GM23248 (cell line): Measurements from ENCODE around the gene USP48. TPM values are rescaled to one million over a fixed set of nuclear protein-coding genes. Genes with fewer than 3 reads are reported as not detected.

Experiments
- DNase-seq: peaks from one replicate; pipeline ENCODE4 v3.0.0-alpha.2; 2015
- H2AFZ ChIP-seq: fragments of 200-600 bp; sonication (generic); 2 replicates; pipeline ENCODE4 v1.6.1; 2016; ENCODE audit warnings: antibody characterized with exemption
- H3F3A ChIP-seq: fragments of 200-600 bp; sonication (generic); 2 replicates; pipeline ENCODE4 v1.6.1; 2016; ENCODE audit warnings: mild to moderate bottlenecking, antibody characterized with exemption, mixed run types; ENCODE audit not compliant: insufficient read depth
- H3K27ac ChIP-seq: fragments of 200-600 bp; sonication (generic); 2 replicates; pipeline ENCODE4 v1.5.1; 2016; ENCODE audit warnings: mild to moderate bottlenecking
- H3K27me3 ChIP-seq: fragments of 200-600 bp; sonication (generic); replicated peaks from 2 replicates; pipeline ENCODE4 v1.6.1; 2016; ENCODE audit warnings: mild to moderate bottlenecking; ENCODE audit not compliant: insufficient read depth
- H3K36me3 ChIP-seq: fragments of 200-600 bp; sonication (generic); 2 replicates; pipeline ENCODE4 v1.6.1; 2016; ENCODE audit warnings: low read depth, mild to moderate bottlenecking
- H3K4me1 ChIP-seq: fragments of 200-600 bp; sonication (generic); 2 replicates; pipeline ENCODE4 v1.6.1; 2016; ENCODE audit warnings: mild to moderate bottlenecking; ENCODE audit not compliant: insufficient read depth
- H3K4me2 ChIP-seq: fragments of 200-600 bp; sonication (generic); one replicate; pipeline ENCODE4 v1.6.1; 2016; ENCODE audit warnings: mild to moderate bottlenecking; ENCODE audit not compliant: unreplicated experiment
- H3K4me3 ChIP-seq: fragments of 200-600 bp; sonication (generic); 2 replicates; pipeline ENCODE4 v1.5.1; 2016; ENCODE audit warnings: mild to moderate bottlenecking
- H3K79me2 ChIP-seq: fragments of 200-600 bp; sonication (generic); 2 replicates; pipeline ENCODE4 v1.6.1; 2016; ENCODE audit warnings: mild to moderate bottlenecking; ENCODE audit not compliant: insufficient read depth
- H3K9ac ChIP-seq: fragments of 200-600 bp; sonication (generic); 2 replicates; pipeline ENCODE4 v1.6.1; 2016; ENCODE audit warnings: mild to moderate bottlenecking
- H3K9me2 ChIP-seq: fragments of 200-600 bp; sonication (generic); 2 replicates; pipeline ENCODE4 v1.6.1; 2016; ENCODE audit warnings: mixed run types, mild to moderate bottlenecking, moderate library complexity; ENCODE audit not compliant: insufficient read depth
- H3K9me3 ChIP-seq: fragments of 200-600 bp; sonication (generic); one replicate; pipeline ENCODE4 v1.6.1; 2017; ENCODE audit warnings: low read depth
- H4K20me1 ChIP-seq: fragments of 200-600 bp; sonication (generic); 2 replicates; pipeline ENCODE4 v1.6.0; 2016; ENCODE audit not compliant: insufficient read depth
- EZH2 ChIP-seq: fragments of 200-600 bp; sonication (generic); IDR thresholded peaks from 2 replicates; pipeline ENCODE4 v1.6.1; 2018; ENCODE audit warnings: antibody characterized with exemption, mild to moderate bottlenecking; ENCODE audit not compliant: insufficient read depth, poor library complexity, severe bottlenecking
- EZH2phosphoT487 ChIP-seq: fragments of 200-600 bp; sonication (generic); IDR thresholded peaks from 2 replicates; pipeline ENCODE4 v1.6.1; 2018; ENCODE audit warnings: antibody characterized with exemption, moderate library complexity, mild to moderate bottlenecking, low read depth; ENCODE audit not compliant: insufficient read depth
- WGBS, 2 experiments: methylation state at CpG; one replicate each; pipeline ENCODE4 v1.1.6; 2015 to 2017; ENCODE audit warnings: low lambda C conversion rate in 2 of 2, low coverage in 1 of 2; ENCODE audit errors: missing lambda C conversion rate in 2 of 2; 5-methylcytosine and 5-hydroxymethylcytosine counted together
- in situ Hi-C: fragments of 300-500 bp; cut with MboI; formaldehyde crosslinking; loops from 2 replicates; pipeline ENCODE4 v1.15.0; 2020
- polyA plus RNA-seq: library from polyadenylated mRNA; unstranded; fragments of >200 nt; fragmentation: Nextera tagmentation; extraction: Ambion mirVana; gene quantifications from 2 replicates; pipeline ENCODE4 v1.2.1, GENCODE V29; 2016
- total RNA-seq: library from RNA; depleted of rRNA; stranded (reverse); fragments of >200 nt; shearing (Covaris generic); gene quantifications from 2 replicates; pipeline ENCODE4 v1.2.3, GENCODE V29; 2014

The USP48 gene
- total and polyA plus RNA-seq, 2 experiments from 2014 or later, result 34.3 to 60.4 TPM

DNA sequence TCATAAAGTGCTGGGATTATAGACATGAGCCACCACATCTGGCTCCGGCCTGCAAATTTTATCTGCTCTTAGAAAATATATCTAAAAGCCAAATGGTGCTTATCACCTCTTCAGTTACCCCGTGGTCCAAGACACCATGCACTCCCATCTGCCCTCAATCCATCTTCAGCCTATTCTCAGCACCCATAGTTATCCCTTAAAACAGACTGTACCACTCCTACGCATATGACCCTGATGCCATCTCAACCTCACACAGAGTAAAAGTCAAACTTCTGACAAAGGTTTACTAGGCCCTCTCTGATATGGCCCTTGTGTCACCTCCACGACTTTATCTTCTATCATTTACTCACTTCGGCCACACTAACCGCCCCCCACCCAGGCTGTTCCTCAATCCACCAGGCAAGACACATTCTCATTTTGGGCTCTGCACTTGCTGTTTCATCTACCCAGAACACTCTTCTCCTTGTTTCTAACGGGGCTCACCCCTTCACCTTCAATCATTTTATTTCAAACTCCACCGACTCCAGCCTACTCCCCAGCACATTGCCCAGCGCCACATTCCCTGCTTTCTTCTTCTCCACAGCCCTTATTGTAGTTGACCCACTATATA is 33.0 kb downstream of the USP48 start:
- Histone ChIP-seq H3K4me1 (no peaks in the 10 kb centered on the region), H3K27me3 (no peaks in the 10 kb centered on the region), H3K9me2 (no peaks in the 10 kb centered on the region), H3K9ac (no peak overlapping the region), H3K27ac (no peak overlapping the region), H3K79me2 (peaks cover 56% of the 10 kb centered on the region), H2AFZ (no peak overlapping the region), H3K9me3 (no peaks in the 10 kb centered on the region), H4K20me1 (no peaks in the 10 kb centered on the region), H3K4me2 (no peak overlapping the region), H3F3A (no peaks in the 10 kb centered on the region), H3K4me3 (no peak overlapping the region), H3K36me3 (peaks cover 47% of the 10 kb centered on the region)
- 81% methylated on average over 9 of the region's 9 CpGs for WGBS, 2 experiments
- in situ Hi-C loops, result no loop called here
- TF ChIP-seq EZH2 (no peak), EZH2phosphoT487 (no peak)
- no peak for DNase-seq

DNA sequence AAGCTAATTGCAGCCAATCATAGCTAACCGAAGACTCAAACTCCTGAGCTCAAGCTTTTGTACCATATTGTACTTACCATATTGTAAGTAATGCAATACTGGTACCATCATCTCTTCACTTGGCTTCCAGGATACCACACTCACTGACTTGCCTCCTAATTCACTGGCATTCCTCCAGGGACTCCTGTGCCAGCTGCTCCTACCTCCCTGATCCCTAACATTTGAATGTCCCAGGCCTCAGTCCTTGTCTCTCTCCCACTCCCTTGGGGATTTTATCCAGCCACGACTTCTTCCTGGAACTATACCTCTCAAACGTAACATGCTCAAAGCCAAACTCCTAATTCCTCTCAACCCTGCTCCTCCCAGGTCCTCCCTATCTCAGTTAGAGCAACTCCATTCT is 33.8 kb downstream of the USP48 start:
- in situ Hi-C loops, result no loop called here
- no peak overlapping the region for H3K4me3 ChIP-seq
- H3K9me2 ChIP-seq, result no peaks in the 10 kb centered on the region
- H3K79me2 ChIP-seq, result peaks cover 48% of the 10 kb centered on the region
- no peaks in the 10 kb centered on the region for H3K27me3 ChIP-seq
- no peak overlapping the region for H3K27ac ChIP-seq
- WGBS, 2 experiments, result 93 to 96% methylated on average over 3 of the region's 3 CpGs
- no peaks in the 10 kb centered on the region for H3F3A ChIP-seq
- H3K4me1 ChIP-seq, result no peaks in the 10 kb centered on the region
- H3K36me3 ChIP-seq, result peaks cover 41% of the 10 kb centered on the region
- H4K20me1 ChIP-seq, result no peaks in the 10 kb centered on the region
- no peaks in the 10 kb centered on the region for H3K9me3 ChIP-seq
- no peak overlapping the region for H3K9ac ChIP-seq
- DNase-seq, result no peak
- no peak overlapping the region for H2AFZ ChIP-seq
- TF ChIP-seq EZH2 (no peak), EZH2phosphoT487 (no peak)
- H3K4me2 ChIP-seq, result no peak overlapping the region

DNA sequence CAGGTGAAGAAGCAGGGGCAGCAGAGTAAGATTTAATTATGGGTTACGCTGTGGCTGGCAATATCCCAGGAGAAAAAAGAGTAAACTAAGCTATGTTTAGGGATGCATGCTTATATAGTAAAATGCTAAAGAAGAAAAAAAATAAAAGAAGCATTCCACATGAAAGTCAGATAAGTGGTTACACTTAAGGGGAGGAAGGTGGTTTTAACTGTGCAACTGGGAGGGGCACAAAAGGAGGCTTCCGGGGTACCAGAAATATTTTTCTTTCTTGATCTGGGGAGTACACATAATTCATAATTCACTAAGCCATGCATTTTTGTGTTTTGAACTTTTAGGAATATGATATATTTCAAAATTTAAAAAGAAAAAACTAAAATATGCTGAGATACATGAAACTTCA is 39.5 kb downstream of the USP48 start:
- in situ Hi-C loops, result no loop called here
- WGBS, 2 experiments, result 97 to 99% methylated on average over 2 of the region's 2 CpGs

DNA sequence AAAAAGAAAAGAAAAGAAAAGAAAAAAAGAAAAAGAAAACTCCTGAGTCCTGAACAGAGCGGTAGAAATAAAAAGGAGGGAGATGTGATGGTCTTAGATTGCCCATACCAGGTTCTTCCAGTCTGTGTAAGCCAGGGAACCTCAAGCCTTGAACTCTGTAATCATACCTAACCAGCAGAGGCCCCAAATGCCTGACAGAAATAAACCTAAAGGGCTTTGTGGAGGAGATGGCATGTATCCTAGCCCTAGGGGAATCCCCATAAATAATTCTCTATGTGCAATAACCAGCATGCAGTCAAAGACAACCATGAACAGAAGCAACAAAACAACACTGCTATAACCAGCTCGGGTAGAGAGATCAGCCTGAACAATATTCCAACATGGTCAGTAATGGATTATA is 40.4 kb downstream of the USP48 start:
- no peaks in the 10 kb centered on the region for H3K27me3 ChIP-seq
- no peak overlapping the region for H3K4me2 ChIP-seq
- 95 to 97% methylated on average over 2 of the region's 2 CpGs for WGBS, 2 experiments
- TF ChIP-seq EZH2phosphoT487, result no peak
- no peak for TF ChIP-seq EZH2
- no peak overlapping the region for H3K9ac ChIP-seq
- H3K9me3 ChIP-seq, result no peaks in the 10 kb centered on the region
- no peak overlapping the region for H3K4me3 ChIP-seq
- H3F3A ChIP-seq, result no peaks in the 10 kb centered on the region
- no peaks in the 10 kb centered on the region for H4K20me1 ChIP-seq
- in situ Hi-C loops, result no loop called here
- peaks cover 17% of the 10 kb centered on the region for H3K79me2 ChIP-seq
- peaks cover 26% of the 10 kb centered on the region; the same call in 1 of the 2 replicates for H3K36me3 ChIP-seq
- H3K4me1 ChIP-seq, result no peaks in the 10 kb centered on the region
- no peaks in the 10 kb centered on the region for H3K9me2 ChIP-seq
- H2AFZ ChIP-seq, result no peak overlapping the region
- no peak for DNase-seq
- no peak overlapping the region for H3K27ac ChIP-seq

More for the DNA sequence above, 39.5 kb downstream of the USP48 start:
- H3K9ac ChIP-seq, result no peak overlapping the region
- H2AFZ ChIP-seq, result no peak overlapping the region
- no peak overlapping the region for H3K4me2 ChIP-seq
- no peaks in the 10 kb centered on the region for H3K9me2 ChIP-seq
- no peaks in the 10 kb centered on the region for H3K27me3 ChIP-seq
- no peak overlapping the region for H3K27ac ChIP-seq
- H3K36me3 ChIP-seq, result peaks cover 34% of the 10 kb centered on the region; the same call in 1 of the 2 replicates
- H3K4me3 ChIP-seq, result no peak overlapping the region
- peaks cover 18% of the 10 kb centered on the region for H3K79me2 ChIP-seq
- no peak for DNase-seq
- H3K9me3 ChIP-seq, result no peaks in the 10 kb centered on the region
- TF ChIP-seq EZH2phosphoT487, result no peak
- no peak for TF ChIP-seq EZH2
- H4K20me1 ChIP-seq, result no peaks in the 10 kb centered on the region
- no peaks in the 10 kb centered on the region for H3K4me1 ChIP-seq
- H3F3A ChIP-seq, result no peaks in the 10 kb centered on the region
